ENCODE results near the gene TNN. TPM values are rescaled to one million over a fixed set of nuclear protein-coding genes. Genes with fewer than 3 reads are reported as not detected.

Gene TNN
- total and polyA plus RNA-seq, 2 experiments from 2014 or later, result not detected

- in situ Hi-C loops (cut with MboI), result no loop called here
- no peaks in the 10 kb centered on the region for H3K36me3 ChIP-seq (ENCODE audit: low read depth)
- TF ChIP-seq EZH2 (IDR thresholded peaks at IDR 0.05; ENCODE audit: insufficient read depth, poor library complexity, severe bottlenecking) (no peak), EZH2phosphoT487 (IDR thresholded peaks at IDR 0.05; ENCODE audit: insufficient read depth, low read depth) (no peak)
Measured at GRCh38 chr1:175114996-175115395, 47.4 kb downstream of the TNN start.

GRCh38 chr1:175116210-175116798 is 48.7 kb downstream of the TNN start:
- H3K79me2 ChIP-seq (ENCODE audit: insufficient read depth), result no peaks in the 10 kb centered on the region
- no peaks in the 10 kb centered on the region for H3K36me3 ChIP-seq (ENCODE audit: low read depth)
- no peaks in the 10 kb centered on the region for H3K9me3 ChIP-seq (ENCODE audit: low read depth)
- no peak overlapping the region for H3K4me2 ChIP-seq (ENCODE audit: unreplicated experiment)
- no peak overlapping the region for H2AFZ ChIP-seq
- no peak overlapping the region for H3K9ac ChIP-seq
- H3K27me3 ChIP-seq (replicated peaks; ENCODE audit: insufficient read depth), result no peaks in the 10 kb centered on the region
- H3K27ac ChIP-seq, result no peak overlapping the region
- H4K20me1 ChIP-seq (ENCODE audit: insufficient read depth), result no peaks in the 10 kb centered on the region
- WGBS, 2 experiments (ENCODE audit: low coverage in 1 of 2, low lambda C conversion rate in 2 of 2, missing lambda C conversion rate in 2 of 2), result 65 to 67% methylated on average over 1 of the region's 1 CpG
- no peak overlapping the region for H3K4me3 ChIP-seq
- TF ChIP-seq EZH2 (IDR thresholded peaks at IDR 0.05; ENCODE audit: insufficient read depth, poor library complexity, severe bottlenecking) (no peak), EZH2phosphoT487 (IDR thresholded peaks at IDR 0.05; ENCODE audit: insufficient read depth, low read depth) (no peak)
- no peaks in the 10 kb centered on the region for H3K4me1 ChIP-seq (ENCODE audit: insufficient read depth)
- in situ Hi-C loops (cut with MboI), result no loop called here
- H3K9me2 ChIP-seq (ENCODE audit: insufficient read depth), result no peaks in the 10 kb centered on the region
- no peaks in the 10 kb centered on the region for H3F3A ChIP-seq (ENCODE audit: insufficient read depth)
- no peak for DNase-seq

More at GRCh38 chr1:175114996-175115395, 47.4 kb downstream of the TNN start:
- no peak for DNase-seq
- Histone ChIP-seq H3K4me2 (ENCODE audit: unreplicated experiment) (no peak overlapping the region), H3K9me2 (ENCODE audit: insufficient read depth) (no peaks in the 10 kb centered on the region), H2AFZ (no peak overlapping the region), H3F3A (ENCODE audit: insufficient read depth) (no peaks in the 10 kb centered on the region), H3K27ac (no peak overlapping the region), H3K9me3 (ENCODE audit: low read depth) (no peaks in the 10 kb centered on the region), H3K4me3 (no peak overlapping the region), H3K9ac (no peak overlapping the region), H3K4me1 (ENCODE audit: insufficient read depth) (no peaks in the 10 kb centered on the region), H3K27me3 (replicated peaks; ENCODE audit: insufficient read depth) (no peaks in the 10 kb centered on the region), H4K20me1 (ENCODE audit: insufficient read depth) (no peaks in the 10 kb centered on the region), H3K79me2 (ENCODE audit: insufficient read depth) (no peaks in the 10 kb centered on the region)
- WGBS, 2 experiments (ENCODE audit: low coverage in 1 of 2, low lambda C conversion rate in 2 of 2, missing lambda C conversion rate in 2 of 2), result 16 to 24% methylated on average over 2 of the region's 2 CpGs

GRCh38 chr1:175116903-175117302 is 49.3 kb downstream of the TNN start:
- 53 to 56% methylated on average over 11 of the region's 11 CpGs for WGBS, 2 experiments (ENCODE audit: low coverage in 1 of 2, low lambda C conversion rate in 2 of 2, missing lambda C conversion rate in 2 of 2)
- H2AFZ ChIP-seq, result no peak overlapping the region
- TF ChIP-seq EZH2 (IDR thresholded peaks at IDR 0.05; ENCODE audit: insufficient read depth, poor library complexity, severe bottlenecking) (no peak), EZH2phosphoT487 (IDR thresholded peaks at IDR 0.05; ENCODE audit: insufficient read depth, low read depth) (no peak)
- DNase-seq, result no peak
- H3K9me2 ChIP-seq (ENCODE audit: insufficient read depth), result no peaks in the 10 kb centered on the region
- H3K9me3 ChIP-seq (ENCODE audit: low read depth), result no peaks in the 10 kb centered on the region
- H3K4me1 ChIP-seq (ENCODE audit: insufficient read depth), result no peaks in the 10 kb centered on the region
- no peaks in the 10 kb centered on the region for H4K20me1 ChIP-seq (ENCODE audit: insufficient read depth)
- H3K4me3 ChIP-seq, result no peak overlapping the region
- no peak overlapping the region for H3K27ac ChIP-seq
- H3K9ac ChIP-seq, result no peak overlapping the region
- H3K27me3 ChIP-seq (replicated peaks; ENCODE audit: insufficient read depth), result no peaks in the 10 kb centered on the region
- in situ Hi-C loops (cut with MboI), result no loop called here
- H3K79me2 ChIP-seq (ENCODE audit: insufficient read depth), result no peaks in the 10 kb centered on the region
- H3F3A ChIP-seq (ENCODE audit: insufficient read depth), result no peaks in the 10 kb centered on the region
- H3K4me2 ChIP-seq (ENCODE audit: unreplicated experiment), result no peak overlapping the region
- no peaks in the 10 kb centered on the region for H3K36me3 ChIP-seq (ENCODE audit: low read depth)

- Histone ChIP-seq H3K27ac (no peak overlapping the region), H4K20me1 (ENCODE audit: insufficient read depth) (no peaks in the 10 kb centered on the region), H3K79me2 (ENCODE audit: insufficient read depth) (no peaks in the 10 kb centered on the region), H3K27me3 (replicated peaks; ENCODE audit: insufficient read depth) (no peaks in the 10 kb centered on the region), H3F3A (ENCODE audit: insufficient read depth) (no peaks in the 10 kb centered on the region), H3K9me2 (ENCODE audit: insufficient read depth) (no peaks in the 10 kb centered on the region), H3K9me3 (ENCODE audit: low read depth) (no peaks in the 10 kb centered on the region), H3K4me2 (ENCODE audit: unreplicated experiment) (no peak overlapping the region), H3K4me1 (ENCODE audit: insufficient read depth) (no peaks in the 10 kb centered on the region), H3K36me3 (ENCODE audit: low read depth) (no peaks in the 10 kb centered on the region), H3K9ac (no peak overlapping the region), H2AFZ (no peak overlapping the region), H3K4me3 (no peak overlapping the region)
- in situ Hi-C loops (cut with MboI), result no loop called here
- 53 to 55% methylated on average over 13 of the region's 13 CpGs for WGBS, 2 experiments (ENCODE audit: low coverage in 1 of 2, low lambda C conversion rate in 2 of 2, missing lambda C conversion rate in 2 of 2)
- no peak for DNase-seq
- TF ChIP-seq EZH2phosphoT487 (IDR thresholded peaks at IDR 0.05; ENCODE audit: insufficient read depth, low read depth) (no peak), EZH2 (IDR thresholded peaks at IDR 0.05; ENCODE audit: insufficient read depth, poor library complexity, severe bottlenecking) (no peak)
Measured at GRCh38 chr1:175118375-175119367, 51.0 kb downstream of the TNN start.
